ENCODE data around the gene PTPRN2. TPM values are rescaled to one million over a fixed set of nuclear protein-coding genes. Genes with fewer than 3 reads are reported as not detected.

PTPRN2 gene
- total and polyA plus RNA-seq, 2 donors (not counting 1 experiment from before 2014, with no cell fraction given) = 0.54 to 1.2 TPM

DNA sequence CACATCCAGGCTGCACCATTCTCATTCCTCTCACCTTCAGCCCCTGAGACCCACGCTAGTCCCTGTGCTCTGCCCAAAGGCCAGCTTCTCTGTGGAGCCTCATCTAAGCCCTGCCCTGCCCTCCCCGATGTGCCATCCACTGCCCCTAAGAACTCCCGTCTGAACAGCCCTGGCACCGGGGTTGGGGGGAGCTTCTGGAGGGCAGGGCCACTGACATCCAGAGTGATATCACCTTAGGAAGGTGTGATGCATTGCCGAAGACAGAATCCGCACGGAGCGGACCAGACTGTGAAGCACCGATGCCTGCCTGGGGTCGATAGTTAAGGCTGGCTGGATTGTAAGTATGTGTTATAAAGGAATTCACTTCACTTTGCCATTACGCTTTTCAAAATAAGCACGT is 511.0 kb downstream of the PTPRN2 start:
- no peak overlapping the region for H3K4me2 ChIP-seq (ENCODE audit: extremely low read depth, insufficient read depth, low read length)
- no peak for DNase-seq (ENCODE audit: low read depth in 2 of 2)
- H3K27ac ChIP-seq (ENCODE audit: insufficient read depth, low read length) = no peak overlapping the region
- H4K20me1 ChIP-seq (ENCODE audit: control insufficient read depth, extremely low read depth, insufficient read depth, low read length) = no peaks in the 10 kb centered on the region
- H3K9ac ChIP-seq (ENCODE audit: insufficient read depth, low read length) = no peak overlapping the region
- H3K9me3 ChIP-seq (ENCODE audit: control insufficient read depth, insufficient read depth, low read depth, low read length) = no peaks in the 10 kb centered on the region
- H3K27me3 ChIP-seq (ENCODE audit: control insufficient read depth, insufficient read depth, low read length) = no peaks in the 10 kb centered on the region
- H3K4me3 ChIP-seq (replicated peaks in 1 of 4; ENCODE audit: control extremely low read depth in 1 of 4, insufficient read depth in 1 of 4, low read depth in 3 of 4, low read length in 4 of 4) = no peak overlapping the region
- H3K79me2 ChIP-seq (ENCODE audit: control insufficient read depth, insufficient read depth, low read length) = no peaks in the 10 kb centered on the region
- TF ChIP-seq EZH2 (IDR thresholded peaks at IDR 0.05; ENCODE audit: low read length, missing control alignments) = no peak
- TF ChIP-seq, protein P1, sequence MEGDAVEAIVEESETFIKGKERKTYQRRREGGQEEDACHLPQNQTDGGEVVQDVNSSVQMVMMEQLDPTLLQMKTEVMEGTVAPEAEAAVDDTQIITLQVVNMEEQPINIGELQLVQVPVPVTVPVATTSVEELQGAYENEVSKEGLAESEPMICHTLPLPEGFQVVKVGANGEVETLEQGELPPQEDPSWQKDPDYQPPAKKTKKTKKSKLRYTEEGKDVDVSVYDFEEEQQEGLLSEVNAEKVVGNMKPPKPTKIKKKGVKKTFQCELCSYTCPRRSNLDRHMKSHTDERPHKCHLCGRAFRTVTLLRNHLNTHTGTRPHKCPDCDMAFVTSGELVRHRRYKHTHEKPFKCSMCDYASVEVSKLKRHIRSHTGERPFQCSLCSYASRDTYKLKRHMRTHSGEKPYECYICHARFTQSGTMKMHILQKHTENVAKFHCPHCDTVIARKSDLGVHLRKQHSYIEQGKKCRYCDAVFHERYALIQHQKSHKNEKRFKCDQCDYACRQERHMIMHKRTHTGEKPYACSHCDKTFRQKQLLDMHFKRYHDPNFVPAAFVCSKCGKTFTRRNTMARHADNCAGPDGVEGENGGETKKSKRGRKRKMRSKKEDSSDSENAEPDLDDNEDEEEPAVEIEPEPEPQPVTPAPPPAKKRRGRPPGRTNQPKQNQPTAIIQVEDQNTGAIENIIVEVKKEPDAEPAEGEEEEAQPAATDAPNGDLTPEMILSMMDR (conservative IDR thresholded peaks at IDR 0.05 in 1 of 2, IDR thresholded peaks at IDR 0.05 in 1 of 2; ENCODE audit: low read depth in 1 of 2, low read length in 2 of 2) = no peak
- no peaks in the 10 kb centered on the region for H3K4me1 ChIP-seq (ENCODE audit: control insufficient read depth, extremely low read depth, insufficient read depth, low read length)
- no peak overlapping the region for H2AFZ ChIP-seq (ENCODE audit: low read length)
- H3K36me3 ChIP-seq (ENCODE audit: control insufficient read depth, insufficient read depth, low read length) = no peaks in the 10 kb centered on the region

DNA sequence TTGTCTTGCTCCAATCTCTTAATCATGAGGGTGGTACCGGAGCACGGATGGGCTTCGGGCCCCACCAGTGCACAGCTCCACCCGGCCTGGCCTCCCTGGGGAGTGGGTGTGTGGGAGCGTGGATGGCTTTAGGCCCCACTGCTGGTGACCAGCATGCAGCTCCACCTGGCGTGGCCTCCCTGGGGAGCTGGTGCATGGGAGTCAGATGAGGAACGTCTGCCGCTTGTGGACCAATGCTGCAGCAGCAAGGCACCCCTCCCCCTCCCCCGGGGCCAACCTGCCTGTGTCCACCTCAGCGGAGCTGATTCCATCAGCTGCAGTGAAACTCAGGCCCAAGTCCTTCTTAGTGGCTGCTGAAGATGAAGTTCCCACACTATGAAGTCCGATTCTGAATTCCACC is 511.4 kb downstream of the PTPRN2 start:
- H3K9me3 ChIP-seq (ENCODE audit: control insufficient read depth, insufficient read depth, low read depth, low read length) = no peaks in the 10 kb centered on the region
- no peaks in the 10 kb centered on the region for H3K27me3 ChIP-seq (ENCODE audit: control insufficient read depth, insufficient read depth, low read length)
- H3K79me2 ChIP-seq (ENCODE audit: control insufficient read depth, insufficient read depth, low read length) = no peaks in the 10 kb centered on the region
- H3K4me2 ChIP-seq (ENCODE audit: extremely low read depth, insufficient read depth, low read length) = no peak overlapping the region
- no peaks in the 10 kb centered on the region for H4K20me1 ChIP-seq (ENCODE audit: control insufficient read depth, extremely low read depth, insufficient read depth, low read length)
- no peak overlapping the region for H3K9ac ChIP-seq (ENCODE audit: insufficient read depth, low read length)
- DNase-seq (ENCODE audit: low read depth in 2 of 2) = no peak
- no peak for TF ChIP-seq EZH2 (IDR thresholded peaks at IDR 0.05; ENCODE audit: low read length, missing control alignments)
- TF ChIP-seq, protein P1 (conservative IDR thresholded peaks at IDR 0.05 in 1 of 2, IDR thresholded peaks at IDR 0.05 in 1 of 2; ENCODE audit: low read depth in 1 of 2, low read length in 2 of 2) = no peak
- H3K4me1 ChIP-seq (ENCODE audit: control insufficient read depth, extremely low read depth, insufficient read depth, low read length) = no peaks in the 10 kb centered on the region
- no peaks in the 10 kb centered on the region for H3K36me3 ChIP-seq (ENCODE audit: control insufficient read depth, insufficient read depth, low read length)
- no peak overlapping the region for H3K4me3 ChIP-seq (replicated peaks in 1 of 4; ENCODE audit: control extremely low read depth in 1 of 4, insufficient read depth in 1 of 4, low read depth in 3 of 4, low read length in 4 of 4)
- H2AFZ ChIP-seq (ENCODE audit: low read length) = no peak overlapping the region
- H3K27ac ChIP-seq (ENCODE audit: insufficient read depth, low read length) = no peak overlapping the region

DNA sequence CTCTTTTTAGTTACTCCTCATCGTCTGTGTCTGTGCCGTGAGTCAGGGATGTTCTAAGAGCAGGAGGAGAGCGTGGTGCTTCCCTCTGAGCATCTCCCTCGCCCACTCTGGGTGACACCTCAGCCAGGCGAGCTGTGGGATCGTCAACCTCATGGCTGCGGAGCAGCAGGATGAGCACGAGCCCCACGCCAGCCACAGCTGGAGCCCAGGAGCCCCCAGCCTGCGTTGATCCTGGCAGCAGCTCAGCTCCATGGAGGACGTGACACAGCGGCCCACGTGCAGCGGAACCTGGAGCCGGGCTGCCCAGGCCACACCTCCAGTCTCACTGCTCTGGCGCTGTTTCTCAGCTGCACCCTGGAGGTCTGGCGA is 512.0 kb downstream of the PTPRN2 start:
- no peak for DNase-seq (ENCODE audit: low read depth in 2 of 2)
- Histone ChIP-seq H3K4me1 (ENCODE audit: control insufficient read depth, extremely low read depth, insufficient read depth, low read length) (no peaks in the 10 kb centered on the region), H2AFZ (ENCODE audit: low read length) (no peak overlapping the region), H3K27ac (ENCODE audit: insufficient read depth, low read length) (no peak overlapping the region), H3K4me3 (replicated peaks in 1 of 4; ENCODE audit: control extremely low read depth in 1 of 4, insufficient read depth in 1 of 4, low read depth in 3 of 4, low read length in 4 of 4) (no peak overlapping the region), H3K9ac (ENCODE audit: insufficient read depth, low read length) (no peak overlapping the region), H4K20me1 (ENCODE audit: control insufficient read depth, extremely low read depth, insufficient read depth, low read length) (no peaks in the 10 kb centered on the region), H3K36me3 (ENCODE audit: control insufficient read depth, insufficient read depth, low read length) (no peaks in the 10 kb centered on the region), H3K27me3 (ENCODE audit: control insufficient read depth, insufficient read depth, low read length) (no peaks in the 10 kb centered on the region), H3K9me3 (ENCODE audit: control insufficient read depth, insufficient read depth, low read depth, low read length) (no peaks in the 10 kb centered on the region), H3K4me2 (ENCODE audit: extremely low read depth, insufficient read depth, low read length) (no peak overlapping the region), H3K79me2 (ENCODE audit: control insufficient read depth, insufficient read depth, low read length) (no peaks in the 10 kb centered on the region)
- TF ChIP-seq, protein P1 (conservative IDR thresholded peaks at IDR 0.05 in 1 of 2, IDR thresholded peaks at IDR 0.05 in 1 of 2; ENCODE audit: low read depth in 1 of 2, low read length in 2 of 2) = no peak
- TF ChIP-seq EZH2 (IDR thresholded peaks at IDR 0.05; ENCODE audit: low read length, missing control alignments) = no peak

All from fibroblast of lung (primary cell).